IMR-90 (cell line): Measurements from ENCODE around the gene CYP20A1. TPM values are rescaled to one million over a fixed set of nuclear protein-coding genes. Genes with fewer than 3 reads are reported as not detected.

Source experiments
- ATAC-seq: fragments of 200-7000 bp; cut with Tn5 transposase; 2 replicates; pipeline ENCODE4 v1.9.1; 2020; ENCODE audit warnings: low read depth, mild to moderate bottlenecking, moderate library complexity
- BruUV-seq: library from RNA; stranded (reverse); fragments of 400-500 nt; replicated peaks from 2 replicates; lab custom pipeline; 2021; lab: Mats Ljungman, UMichigan
- CTCF ChIA-PET: fragments of 300-600 bp; formaldehyde crosslinking; extraction: SDS; loops from one replicate; lab custom pipeline; 2021; ENCODE audit warnings: antibody characterized with exemption; lab: Yijun Ruan, JAX
- POLR2A ChIA-PET: fragments of 300-600 bp; sonication (Branson Sonifier 250); formaldehyde crosslinking; loops from one replicate; lab custom pipeline; 2022; ENCODE audit warnings: antibody characterized with exemption; ENCODE audit not compliant: unreplicated experiment; lab: Charles Lee
- DNase-seq: peaks from one replicate; pipeline ENCODE4 v3.0.0; 2013
- H2AFZ ChIP-seq: replicated peaks from 2 replicates; pipeline ENCODE3; 2013; ENCODE audit warnings: low read length, mild to moderate bottlenecking; ENCODE audit not compliant: poor library complexity
- H2AK5ac ChIP-seq: 2 replicates; pipeline ENCODE4 v1.6.1; 2013; ENCODE audit warnings: low read depth, low read length, inconsistent platforms
- H2AK9ac ChIP-seq: replicated peaks from 2 replicates; pipeline ENCODE3; 2013; ENCODE audit warnings: mild to moderate bottlenecking, low read depth, low read length, moderate library complexity; ENCODE audit not compliant: poor library complexity
- H2BK120ac ChIP-seq: 2 replicates; pipeline ENCODE4 v1.6.1; 2013; ENCODE audit warnings: low read depth, low read length, inconsistent platforms
- H2BK15ac ChIP-seq: 3 replicates; pipeline ENCODE4 v1.6.1; 2013; ENCODE audit warnings: low read depth, low read length, inconsistent platforms
- H2BK20ac ChIP-seq: 2 replicates; pipeline ENCODE4 v1.6.1; 2013; ENCODE audit warnings: low read depth, mild to moderate bottlenecking, inconsistent platforms, low read length, moderate library complexity
- H2BK5ac ChIP-seq: 2 replicates; pipeline ENCODE4 v1.6.1; 2013; ENCODE audit warnings: mild to moderate bottlenecking, low read depth, low read length, inconsistent platforms; ENCODE audit not compliant: poor library complexity, severe bottlenecking
- H3K14ac ChIP-seq: replicated peaks from 2 replicates; pipeline ENCODE4 v1.6.1; 2013; ENCODE audit warnings: low read depth, low read length, inconsistent platforms
- H3K18ac ChIP-seq: 2 replicates; pipeline ENCODE4 v1.6.1; 2013; ENCODE audit warnings: low read depth, low read length, control low read depth
- H3K23ac ChIP-seq: 2 replicates; pipeline ENCODE4 v1.6.1; 2013; ENCODE audit warnings: low read depth, low read length, inconsistent platforms
- H3K27ac ChIP-seq: 2 replicates; pipeline ENCODE4 v1.5.1; 2013; ENCODE audit warnings: mild to moderate bottlenecking, control low read depth, low read length; ENCODE audit not compliant: insufficient read depth
- H3K27me3 ChIP-seq: 2 replicates; pipeline ENCODE4 v1.6.1; 2013; ENCODE audit warnings: low read length; ENCODE audit not compliant: control insufficient read depth, insufficient read depth
- H3K36me3 ChIP-seq: 2 replicates; pipeline ENCODE4 v1.6.1; 2013; ENCODE audit warnings: low read length, mixed read lengths; ENCODE audit not compliant: control insufficient read depth, insufficient read depth
- H3K4ac ChIP-seq: 2 replicates; pipeline ENCODE4 v1.6.1; 2013; ENCODE audit warnings: low read depth, low read length, inconsistent platforms
- H3K4me1 ChIP-seq: 2 replicates; pipeline ENCODE4 v1.6.1; 2013; ENCODE audit warnings: low read length, mixed read lengths; ENCODE audit not compliant: control insufficient read depth, insufficient read depth
- H3K4me2 ChIP-seq: 2 replicates; pipeline ENCODE4 v1.6.1; 2013; ENCODE audit warnings: low read depth, mild to moderate bottlenecking, control low read depth, low read length, moderate library complexity
- H3K4me3 ChIP-seq: 2 replicates; pipeline ENCODE4 v1.5.1; 2013; ENCODE audit warnings: low read depth, mild to moderate bottlenecking, control low read depth, low read length, moderate library complexity; ENCODE audit not compliant: insufficient read depth
- H3K56ac ChIP-seq: 2 replicates; pipeline ENCODE4 v1.6.1; 2013; ENCODE audit warnings: low read length, inconsistent platforms; ENCODE audit not compliant: insufficient read depth; ENCODE audit errors: extremely low read depth
- H3K79me1 ChIP-seq, 2 experiments: 2 replicates each; pipeline ENCODE4 v1.6.1; 2013; ENCODE audit warnings: low read length in 2 of 2, inconsistent platforms in 1 of 2, low read depth in 1 of 2
- H3K9ac ChIP-seq: 2 replicates; pipeline ENCODE4 v1.6.1; 2013; ENCODE audit warnings: low read depth, low read length, control low read depth
- H3K9me1 ChIP-seq: 2 replicates; pipeline ENCODE4 v1.6.1; 2013; ENCODE audit warnings: low read length, inconsistent platforms; ENCODE audit not compliant: insufficient read depth
- H3K9me3 ChIP-seq: 2 replicates; pipeline ENCODE4 v1.6.1; 2013; ENCODE audit warnings: low read length; ENCODE audit not compliant: control insufficient read depth, insufficient read depth
- H4K20me1 ChIP-seq: 2 replicates; pipeline ENCODE4 v1.6.1; 2013; ENCODE audit warnings: low read length, inconsistent platforms; ENCODE audit not compliant: insufficient read depth
- H4K5ac ChIP-seq: 2 replicates; pipeline ENCODE4 v1.6.1; 2013; ENCODE audit warnings: mild to moderate bottlenecking, low read depth, low read length, control low read depth
- H4K8ac ChIP-seq, 2 experiments: 2 replicates each; pipeline ENCODE4 v1.6.1; 2013; ENCODE audit warnings: low read depth in 2 of 2, low read length in 2 of 2, control low read depth in 1 of 2, inconsistent platforms in 1 of 2
- H4K91ac ChIP-seq: 2 replicates; pipeline ENCODE4 v1.6.1; 2013; ENCODE audit warnings: low read depth, low read length, inconsistent platforms; ENCODE audit not compliant: insufficient read depth
- CEBPB ChIP-seq: IDR thresholded peaks from 2 replicates; pipeline ENCODE4 v1.6.1; 2012; ENCODE audit warnings: low read depth, low read length, improper control_type of control experiment
- CHD1 ChIP-seq: IDR thresholded peaks from 2 replicates; pipeline ENCODE4 v1.6.1; 2012; ENCODE audit warnings: low read depth, low read length, improper control_type of control experiment
- RAD21 ChIP-seq: IDR thresholded peaks from 2 replicates; pipeline ENCODE4 v1.6.1; 2012; ENCODE audit warnings: low read length, improper control_type of control experiment
- RFX5 ChIP-seq: IDR thresholded peaks from 2 replicates; pipeline ENCODE4 v1.8.0; 2012; ENCODE audit warnings: low read depth, mild to moderate bottlenecking, low read length, moderate library complexity
- dilution Hi-C: fragments of 300-500 bp; cut with HindIII; formaldehyde crosslinking; loops from one replicate; pipeline ENCODE4 v1.14.3; 2018; ENCODE audit warnings: low sequenced_read_pairs; ENCODE audit not compliant: unreplicated experiment
- in situ Hi-C: fragments of 300-500 bp; cut with MboI; formaldehyde crosslinking; loops from 3 replicates; pipeline ENCODE4 v1.14.3; 2019; ENCODE audit warnings: low sequenced_read_pairs, inconsistent platforms, mixed read lengths
- intact Hi-C: fragments of 100-400 bp; cut with micrococcal nuclease; formaldehyde crosslinking; loops from 2 replicates; pipeline ENCODE4 v1.10.0; 2022
- polyA plus RNA-seq, 3 experiments: library from polyadenylated mRNA; depleted of rRNA; stranded (reverse); fragments of >200 nt; gene quantifications; 2 replicates each; pipeline ENCODE4 v1.2.3, GENCODE V29; 2012; ENCODE audit warnings: low replicate concordance in 1 of 3
- total RNA-seq: library from RNA; depleted of rRNA; stranded (reverse); fragments of >200 nt; gene quantifications from 2 replicates; pipeline ENCODE4 v1.2.3, GENCODE V29; 2012
- TF ChIP-seq, protein P1 (sequence below): conservative IDR thresholded peaks from 2 replicates; pipeline ENCODE4 v1.5.1; 2012; ENCODE audit warnings: mild to moderate bottlenecking, low read depth, low read length, improper control_type of control experiment
- TF ChIP-seq, protein P2 (sequence below): fragments of 150-350 bp; IDR thresholded peaks from 2 replicates; pipeline ENCODE4 v1.6.1; 2017; ENCODE audit warnings: mild to moderate bottlenecking, antibody characterized with exemption, low read length, low read depth

CYP20A1 gene
- total and polyA plus RNA-seq, 2 of the 4 experiments (the other 2 are of a cell fraction) = 7.0 to 16.8 TPM

DNA sequence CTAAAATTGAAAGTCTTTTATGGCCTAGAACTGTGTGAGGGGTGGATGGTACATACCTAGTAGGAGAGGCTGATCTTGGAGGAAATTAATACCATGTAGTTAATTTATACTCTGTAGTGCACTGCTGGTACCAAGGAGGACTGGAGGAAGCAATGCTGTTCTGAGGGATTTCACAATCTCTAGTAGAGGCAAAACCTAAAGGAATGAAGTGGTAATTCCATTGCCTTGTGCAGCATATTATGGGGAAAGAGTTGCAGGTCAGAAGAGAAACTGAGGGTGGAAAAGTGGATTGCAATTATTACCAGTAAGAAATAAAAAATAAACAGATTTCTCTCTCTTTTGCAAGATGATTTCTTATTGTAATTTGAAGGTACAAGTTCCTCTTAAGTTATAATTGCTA, 91.6 kb downstream of the CYP20A1 start:
- Histone ChIP-seq H3K36me3 (peaks cover 1% of the 10 kb centered on the region; the same call in 1 of the 2 replicates), H3K9me1 (no peaks in the 10 kb centered on the region), H2AFZ (no peak overlapping the region), H3K23ac (no peak overlapping the region), H3K27ac (no peak overlapping the region), H4K91ac (no peak overlapping the region), H3K4me1 (peaks cover 1% of the 10 kb centered on the region; the same call in 1 of the 2 replicates), H3K79me1 (peaks cover 3 to 38% of the 10 kb centered on the region in 2 experiments; a peak in 3 of 4 replicates), H2BK20ac (no peak overlapping the region), H4K20me1 (peaks cover 16% of the 10 kb centered on the region; the same call in 1 of the 2 replicates), H3K4me2 (peak overlapping the region; percentile 2; the same call in 1 of the 2 replicates), H2AK5ac (no peak overlapping the region), H3K9me3 (no peaks in the 10 kb centered on the region), H3K4me3 (peak overlapping the region; percentile 4; the same call in 1 of the 2 replicates), H2BK120ac (no peak overlapping the region), H3K14ac (no peak overlapping the region), H3K27me3 (no peaks in the 10 kb centered on the region), H3K9ac (no peak overlapping the region), H3K4ac (no peak overlapping the region), H3K18ac (no peak overlapping the region), H2BK15ac (no peak overlapping the region), H2AK9ac (no peak overlapping the region), H2BK5ac (peak overlapping the region; percentile 40), H3K56ac (no peak overlapping the region), H4K8ac (no peak overlapping the region), H4K5ac (no peak overlapping the region)
- no TSS peak for BruUV-seq
- TF ChIP-seq, protein P1, sequence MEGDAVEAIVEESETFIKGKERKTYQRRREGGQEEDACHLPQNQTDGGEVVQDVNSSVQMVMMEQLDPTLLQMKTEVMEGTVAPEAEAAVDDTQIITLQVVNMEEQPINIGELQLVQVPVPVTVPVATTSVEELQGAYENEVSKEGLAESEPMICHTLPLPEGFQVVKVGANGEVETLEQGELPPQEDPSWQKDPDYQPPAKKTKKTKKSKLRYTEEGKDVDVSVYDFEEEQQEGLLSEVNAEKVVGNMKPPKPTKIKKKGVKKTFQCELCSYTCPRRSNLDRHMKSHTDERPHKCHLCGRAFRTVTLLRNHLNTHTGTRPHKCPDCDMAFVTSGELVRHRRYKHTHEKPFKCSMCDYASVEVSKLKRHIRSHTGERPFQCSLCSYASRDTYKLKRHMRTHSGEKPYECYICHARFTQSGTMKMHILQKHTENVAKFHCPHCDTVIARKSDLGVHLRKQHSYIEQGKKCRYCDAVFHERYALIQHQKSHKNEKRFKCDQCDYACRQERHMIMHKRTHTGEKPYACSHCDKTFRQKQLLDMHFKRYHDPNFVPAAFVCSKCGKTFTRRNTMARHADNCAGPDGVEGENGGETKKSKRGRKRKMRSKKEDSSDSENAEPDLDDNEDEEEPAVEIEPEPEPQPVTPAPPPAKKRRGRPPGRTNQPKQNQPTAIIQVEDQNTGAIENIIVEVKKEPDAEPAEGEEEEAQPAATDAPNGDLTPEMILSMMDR = no peak
- TF ChIP-seq, protein P2, sequence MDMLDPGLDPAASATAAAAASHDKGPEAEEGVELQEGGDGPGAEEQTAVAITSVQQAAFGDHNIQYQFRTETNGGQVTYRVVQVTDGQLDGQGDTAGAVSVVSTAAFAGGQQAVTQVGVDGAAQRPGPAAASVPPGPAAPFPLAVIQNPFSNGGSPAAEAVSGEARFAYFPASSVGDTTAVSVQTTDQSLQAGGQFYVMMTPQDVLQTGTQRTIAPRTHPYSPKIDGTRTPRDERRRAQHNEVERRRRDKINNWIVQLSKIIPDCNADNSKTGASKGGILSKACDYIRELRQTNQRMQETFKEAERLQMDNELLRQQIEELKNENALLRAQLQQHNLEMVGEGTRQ = no peak
- TF ChIP-seq RFX5 = no peak
- peak; percentile 92 for TF ChIP-seq CEBPB
- no peak for TF ChIP-seq CHD1
- TF ChIP-seq RAD21 = no peak
- 0 out of 2 replicates have a peak, but pooled peaks have one; percentile 7 for ATAC-seq
- in situ Hi-C loops = no loop called here
- dilution Hi-C loops = no loop called here
- intact Hi-C loops = no loop called here
- CTCF ChIA-PET = no interaction called here
- POLR2A ChIA-PET = interaction anchor here (0.7 kb wide), 1 partner anchor 116 kb away, joined by 5 read pairs; no protein-coding TSS in a partner anchor
- peak; percentile 64 for DNase-seq
